ENCODE data around the gene DYRK2.
A peak's percentile ranks its signal among the peaks of the same experiment; 100 is the strongest.

DYRK2 gene

GRCh38 chr12:67648521-67649260 is at the start of gene DYRK2:
Gene DYRK2, plus strand, starts transcription at chr12:67648745. Its CDS starts 389 bp downstream, at chr12:67649134.
- peak; percentile 62 for DNase-seq

- DNase-seq, result no peak
These were observed 48.9 kb upstream of the DYRK2 start for GRCh38 chr12:67599691-67600090.

GRCh38 chr12:67601126-67601525 is 47.4 kb upstream of the DYRK2 start:
- DNase-seq, result no peak

GRCh38 chr12:67609226-67609870 is 39.2 kb upstream of the DYRK2 start:
- no peak for DNase-seq

DNA sequence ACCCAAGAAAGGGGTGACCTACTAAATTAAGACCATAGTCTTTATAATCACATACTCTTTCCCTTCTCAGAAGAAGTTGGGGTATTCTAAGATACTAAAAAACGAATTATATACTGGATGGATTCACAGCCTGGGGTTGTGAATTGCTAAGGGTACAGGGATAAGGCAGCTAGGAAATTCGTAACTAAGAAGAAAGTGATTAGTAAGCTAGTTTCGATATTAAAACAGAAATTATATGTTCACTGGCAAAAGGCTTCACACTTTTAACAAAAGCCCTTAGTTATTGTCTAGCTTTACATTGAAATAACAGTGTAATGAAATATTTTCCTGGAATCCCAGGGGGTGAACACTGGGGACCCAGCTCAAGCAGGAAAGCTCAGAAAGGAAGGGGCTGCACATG is 35.5 kb upstream of the DYRK2 start:
- DNase-seq, result no peak

DNA sequence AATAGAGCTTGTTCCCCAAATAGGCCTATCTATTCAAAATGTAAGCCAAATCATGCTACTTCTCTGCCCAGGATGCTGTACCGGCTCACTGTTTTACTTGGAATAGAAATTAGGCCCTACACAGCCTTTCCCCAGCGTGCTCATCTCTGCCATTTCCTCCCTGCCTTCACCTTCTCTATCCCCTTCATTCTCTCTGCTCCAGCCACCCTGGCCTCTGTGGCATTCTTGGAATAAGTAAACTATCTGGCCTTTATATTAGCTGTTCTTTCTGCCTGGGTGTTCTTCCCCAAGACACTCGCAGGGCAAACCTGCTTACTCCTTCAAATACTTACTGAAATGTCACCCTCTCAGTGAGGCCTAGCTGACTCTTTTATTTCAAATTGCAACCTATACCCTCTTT is 30.9 kb upstream of the DYRK2 start:
- no peak for DNase-seq

GRCh38 chr12:67618303-67618702 is 30.2 kb upstream of the DYRK2 start:
- no peak for DNase-seq

DNA sequence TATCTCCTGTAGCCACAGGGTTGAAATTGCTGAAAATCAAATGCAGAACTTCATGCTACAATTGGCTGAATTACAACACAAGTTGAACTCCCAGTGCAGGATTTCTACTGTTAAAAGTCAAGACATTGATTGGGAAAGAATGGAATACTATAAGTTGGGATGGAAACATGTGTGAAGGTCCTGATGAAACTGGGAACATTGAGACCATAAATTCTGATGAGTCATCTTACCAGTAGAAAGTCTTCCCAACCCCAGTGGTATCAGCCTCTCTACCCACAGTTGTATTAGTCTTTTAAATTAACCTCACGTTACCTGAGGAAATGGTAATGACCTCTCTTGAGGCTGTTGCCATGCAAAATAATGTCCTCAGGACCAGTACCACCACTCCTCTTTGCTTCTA is 27.4 kb upstream of the DYRK2 start:
- DNase-seq, result no peak

GRCh38 chr12:67621926-67622325 is 26.6 kb upstream of the DYRK2 start:
- no peak for DNase-seq

DNA sequence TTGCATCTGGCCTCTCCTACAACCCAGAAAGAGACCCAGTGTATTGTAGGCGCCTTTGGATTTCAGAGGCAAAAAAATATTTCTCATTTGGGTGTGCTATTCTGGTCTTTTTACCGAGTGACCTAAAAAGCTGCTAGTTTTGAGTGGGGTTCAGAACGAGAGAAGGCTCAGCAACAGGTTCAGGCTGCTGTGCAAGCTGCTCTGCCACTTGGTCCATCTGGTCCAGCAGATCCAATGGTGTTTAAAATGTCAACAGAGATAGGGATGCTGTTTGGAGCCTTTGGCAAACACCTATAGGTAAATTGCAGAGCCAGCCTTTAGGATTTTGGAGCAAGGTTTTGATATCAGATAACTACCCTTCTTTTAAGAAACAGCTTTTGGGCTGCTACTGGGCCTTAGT is 25.3 kb upstream of the DYRK2 start:
- DNase-seq, result no peak

DNA sequence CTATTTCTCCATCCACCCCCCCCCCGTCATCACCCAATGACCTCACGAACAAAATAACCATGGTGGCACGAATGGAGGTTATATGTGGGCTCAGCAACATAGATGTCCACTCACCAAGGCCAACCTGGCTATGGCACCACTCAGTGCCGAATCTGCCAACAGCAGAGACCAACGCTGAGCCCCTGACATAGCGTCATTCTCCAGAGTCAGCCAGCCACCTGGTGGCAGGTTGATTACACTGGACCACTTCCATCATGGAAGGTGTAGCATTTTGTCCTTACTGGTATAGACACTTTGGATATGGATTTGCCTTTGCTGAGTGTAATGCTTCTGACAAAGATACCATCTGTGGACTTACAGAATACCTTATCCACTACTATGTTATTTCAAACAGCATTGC is 24.2 kb upstream of the DYRK2 start:
- no peak for DNase-seq

DNA sequence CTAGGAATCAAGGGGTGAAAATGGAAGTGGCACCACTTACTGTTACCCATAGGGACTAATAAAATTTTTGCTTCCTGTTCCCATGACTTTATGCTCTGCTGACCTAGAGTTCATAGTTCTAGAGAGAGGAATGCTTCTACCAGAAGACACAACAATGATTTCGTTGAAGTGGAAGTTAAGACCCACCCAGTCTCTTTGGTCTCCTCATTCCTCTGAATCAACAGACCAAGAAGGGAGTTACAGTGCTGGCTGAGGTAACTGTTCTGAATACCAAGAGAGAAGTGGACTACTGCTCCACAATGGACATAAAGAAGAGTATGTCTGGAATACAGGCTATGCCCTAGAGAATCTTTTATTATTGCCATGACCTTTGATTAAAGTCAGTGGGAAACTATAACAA is 23.5 kb upstream of the DYRK2 start:
- DNase-seq, result no peak

DNA sequence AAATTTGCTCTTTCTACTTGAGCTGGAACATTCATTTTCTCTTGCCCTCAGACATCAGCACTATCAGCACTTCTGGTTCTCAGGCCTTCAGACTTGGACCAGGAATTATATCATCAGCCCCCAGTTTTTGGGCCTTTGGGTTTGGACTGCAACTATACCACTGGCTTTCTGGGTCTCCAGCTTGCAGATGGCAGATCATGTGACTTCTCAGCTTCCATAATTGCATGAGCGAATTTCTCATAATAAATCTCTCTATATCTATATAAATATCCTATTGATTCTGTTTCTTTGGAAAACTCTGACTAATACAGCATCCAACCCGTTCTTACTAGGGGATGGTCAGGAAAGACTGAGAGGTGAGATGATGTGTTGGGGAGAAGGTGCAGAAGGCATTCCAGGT is 22.4 kb upstream of the DYRK2 start:
- DNase-seq, result no peak

DNA sequence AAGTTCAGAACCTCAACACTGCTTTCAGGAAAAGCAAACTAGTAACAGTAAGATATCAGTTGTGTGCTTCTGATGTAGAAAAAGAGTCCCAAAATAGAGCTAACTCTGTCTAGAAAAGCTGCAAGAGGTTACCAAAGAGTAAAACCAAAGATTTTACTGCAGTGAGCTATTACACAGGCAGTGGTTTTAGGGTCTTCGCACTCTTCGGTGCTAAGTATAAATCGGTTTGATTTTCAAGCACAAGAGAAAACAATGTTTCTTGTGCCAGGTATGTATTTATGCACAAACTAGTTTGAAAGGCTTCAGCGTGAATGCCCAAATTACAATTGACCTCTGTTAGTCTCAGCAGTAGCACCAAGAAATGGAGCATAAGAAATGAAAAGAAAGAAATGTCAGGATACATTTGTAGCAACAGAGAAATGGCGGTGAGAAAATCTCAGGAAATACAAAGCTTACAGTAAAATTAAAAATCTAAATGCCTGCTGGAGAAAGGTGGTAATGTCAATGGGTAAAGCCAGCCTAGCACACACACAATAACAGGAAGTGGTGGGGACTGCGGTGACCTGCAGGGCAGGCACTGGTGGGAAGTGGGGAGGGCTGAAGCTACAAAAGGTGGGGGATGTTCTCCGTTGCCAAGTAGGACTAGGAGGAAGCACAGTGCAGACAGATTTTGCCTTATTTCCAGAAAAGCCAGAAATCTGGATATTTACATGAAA is 18.0 kb upstream of the DYRK2 start:
- DNase-seq, result peak; percentile 78

DNA sequence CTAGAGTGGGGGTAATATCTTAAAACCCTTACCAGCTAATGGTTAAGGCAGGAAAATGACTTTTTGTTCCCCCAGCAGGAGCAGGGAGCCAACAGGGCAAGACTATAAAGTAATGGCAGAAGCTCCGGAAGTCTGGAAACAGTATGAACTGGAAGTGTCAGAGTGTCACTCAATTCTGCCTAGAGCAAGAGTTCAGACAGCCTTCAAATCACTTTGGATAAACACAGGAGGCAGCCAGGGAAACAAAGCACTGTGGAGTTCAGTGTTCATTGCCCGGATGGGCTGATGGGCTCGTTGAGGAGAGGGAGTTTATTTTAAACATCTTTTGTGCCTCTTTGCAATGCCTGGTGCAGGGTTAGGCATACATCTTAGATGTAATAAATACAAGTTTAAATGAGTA is 16.5 kb upstream of the DYRK2 start:
- DNase-seq, result no peak

- DNase-seq, result no peak
These were observed 15.4 kb upstream of the DYRK2 start for GRCh38 chr12:67633024-67633610.

DNA sequence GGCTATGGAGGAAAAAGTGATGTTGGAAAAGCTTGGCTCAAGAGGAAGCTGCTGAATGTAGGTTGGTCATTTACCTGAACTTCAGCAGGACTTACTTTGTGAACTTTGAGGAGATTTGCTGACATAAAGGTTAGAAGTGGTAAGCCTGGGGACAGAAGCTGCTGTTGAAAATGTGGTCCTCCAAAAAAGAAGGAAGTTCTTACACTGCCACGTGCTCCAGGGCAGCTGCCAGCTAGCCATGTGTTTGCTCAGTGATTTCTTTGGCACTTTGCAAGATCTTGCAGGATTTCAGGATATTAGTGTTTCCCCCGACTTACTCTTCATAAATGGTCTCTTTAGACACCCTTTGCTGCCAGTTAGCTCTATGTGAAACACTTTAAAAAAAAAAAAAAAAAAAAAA is 14.8 kb upstream of the DYRK2 start:
- DNase-seq, result no peak

DNA sequence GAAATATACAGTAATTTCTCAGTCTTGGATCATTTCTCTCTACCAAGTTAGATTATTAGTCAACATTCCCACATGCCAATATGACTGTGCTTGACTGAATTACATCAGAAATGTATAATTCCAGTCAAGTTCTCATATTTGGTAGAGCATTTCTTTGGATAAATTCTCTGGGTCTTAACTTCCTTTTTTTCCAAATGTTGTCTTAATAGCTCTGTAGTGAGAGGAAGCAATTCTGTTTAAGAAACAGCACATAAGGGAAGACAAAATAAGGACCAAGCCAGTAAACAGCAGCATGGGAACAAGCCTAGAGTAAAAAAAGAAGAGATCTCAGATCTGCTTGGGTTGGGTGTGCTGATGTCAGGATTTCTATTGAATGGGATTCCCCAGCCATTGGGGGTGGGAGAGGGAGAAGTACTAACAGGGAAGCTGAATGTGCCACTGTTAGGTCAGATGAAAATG is 14.2 kb upstream of the DYRK2 start:
- no peak for DNase-seq

GRCh38 chr12:67637718-67638117 is 10.8 kb upstream of the DYRK2 start:
- no peak for DNase-seq

DNA sequence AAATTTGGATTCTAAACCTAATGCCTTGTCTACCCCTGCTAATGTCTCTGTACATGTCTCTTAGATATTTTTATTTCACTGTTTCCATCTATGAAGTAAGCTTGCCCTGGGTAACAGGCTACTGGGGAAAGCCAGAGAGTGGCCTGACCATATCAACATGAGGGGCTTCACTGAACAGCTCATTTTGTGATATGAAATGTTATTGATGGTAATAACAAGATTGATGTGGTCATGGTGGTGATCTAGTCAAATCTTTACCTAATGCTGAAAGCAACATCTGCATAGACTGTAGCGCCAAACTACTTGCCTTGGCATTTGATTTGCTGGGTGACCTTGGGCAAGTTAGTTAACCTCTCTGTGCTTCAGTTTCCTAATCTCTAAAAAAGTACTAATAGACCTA is 9.9 kb upstream of the DYRK2 start:
- DNase-seq, result no peak

GRCh38 chr12:67640863-67641262 is 7.7 kb upstream of the DYRK2 start:
- no peak for DNase-seq

DNA sequence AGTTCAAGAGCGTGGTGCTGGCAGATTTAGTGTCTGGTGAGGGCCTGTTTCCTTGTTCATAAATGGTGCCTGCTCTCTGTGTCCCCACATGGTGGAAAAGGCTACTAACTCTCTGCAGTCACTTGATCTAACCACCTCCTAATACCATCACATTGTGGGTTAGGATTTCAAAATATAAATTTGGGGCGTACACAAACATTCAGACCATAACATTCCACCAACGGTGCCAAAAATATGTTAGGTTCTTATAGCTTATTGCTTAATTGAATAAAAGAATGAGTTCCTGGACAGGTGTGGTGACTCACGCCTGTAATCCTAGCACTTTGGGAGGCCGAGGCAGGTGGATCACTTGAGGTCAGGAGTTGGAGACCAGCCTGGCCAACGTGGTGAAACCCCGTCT is 3.4 kb upstream of the DYRK2 start:
- DNase-seq, result no peak

GRCh38 chr12:67645601-67646000 is 2.9 kb upstream of the DYRK2 start:
- DNase-seq, result no peak

GRCh38 chr12:67646775-67647174 is 1.8 kb upstream of the DYRK2 start:
- no peak for DNase-seq
